Astrocyte (in vitro differentiated cells and primary cell): ENCODE results near the gene KCNK2.

Source experiments
- EZH2 ChIP-seq: IDR thresholded peaks from 2 replicates; pipeline ENCODE4 v1.6.1; 2012; ENCODE audit warnings: mild to moderate bottlenecking, low read length, inconsistent platforms; ENCODE audit not compliant: insufficient read depth
- TF ChIP-seq, protein P1 (sequence below): IDR thresholded peaks from 2 replicates; pipeline ENCODE4 v1.5.1; 2011; ENCODE audit warnings: low read depth, mild to moderate bottlenecking, inconsistent platforms, low read length, moderate library complexity; ENCODE audit not compliant: insufficient read depth

DNA sequence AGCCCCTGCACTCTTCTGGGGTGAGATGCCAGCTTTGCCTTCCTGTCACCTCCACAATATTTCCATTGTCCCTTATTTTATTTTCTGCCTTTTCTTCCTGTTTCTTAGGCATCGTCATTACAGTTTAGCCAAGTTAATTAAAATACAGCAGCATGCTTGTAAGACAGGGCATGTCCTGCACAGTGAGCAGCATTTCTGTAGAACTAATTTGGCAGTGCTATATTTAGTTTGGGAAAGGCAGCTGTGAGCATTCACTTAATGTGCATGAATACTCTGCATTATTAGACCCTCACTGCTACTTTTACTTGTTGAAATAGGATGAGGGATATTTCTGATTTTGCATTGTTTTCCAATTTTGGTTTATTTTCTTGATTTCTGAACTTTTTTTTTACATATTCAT is 133.3 kb downstream of the KCNK2 start:
- TF ChIP-seq, protein P1, sequence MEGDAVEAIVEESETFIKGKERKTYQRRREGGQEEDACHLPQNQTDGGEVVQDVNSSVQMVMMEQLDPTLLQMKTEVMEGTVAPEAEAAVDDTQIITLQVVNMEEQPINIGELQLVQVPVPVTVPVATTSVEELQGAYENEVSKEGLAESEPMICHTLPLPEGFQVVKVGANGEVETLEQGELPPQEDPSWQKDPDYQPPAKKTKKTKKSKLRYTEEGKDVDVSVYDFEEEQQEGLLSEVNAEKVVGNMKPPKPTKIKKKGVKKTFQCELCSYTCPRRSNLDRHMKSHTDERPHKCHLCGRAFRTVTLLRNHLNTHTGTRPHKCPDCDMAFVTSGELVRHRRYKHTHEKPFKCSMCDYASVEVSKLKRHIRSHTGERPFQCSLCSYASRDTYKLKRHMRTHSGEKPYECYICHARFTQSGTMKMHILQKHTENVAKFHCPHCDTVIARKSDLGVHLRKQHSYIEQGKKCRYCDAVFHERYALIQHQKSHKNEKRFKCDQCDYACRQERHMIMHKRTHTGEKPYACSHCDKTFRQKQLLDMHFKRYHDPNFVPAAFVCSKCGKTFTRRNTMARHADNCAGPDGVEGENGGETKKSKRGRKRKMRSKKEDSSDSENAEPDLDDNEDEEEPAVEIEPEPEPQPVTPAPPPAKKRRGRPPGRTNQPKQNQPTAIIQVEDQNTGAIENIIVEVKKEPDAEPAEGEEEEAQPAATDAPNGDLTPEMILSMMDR, result no peak
- TF ChIP-seq EZH2, result no peak
